Neural progenitor cell (in vitro differentiated cells): Measurements from ENCODE around the gene TRIOBP.

Experiments used
- CTCF ChIP-seq: fragments of 200-600 bp; sonication (generic); IDR thresholded peaks from 2 replicates; pipeline ENCODE4 v1.5.1; 2017; ENCODE audit warnings: antibody characterized with exemption, mild to moderate bottlenecking
- EZH2 ChIP-seq: fragments of 200-600 bp; sonication (generic); IDR thresholded peaks from 2 replicates; pipeline ENCODE4 v1.6.1; 2017; ENCODE audit warnings: antibody characterized with exemption, mild to moderate bottlenecking, moderate library complexity

DNA sequence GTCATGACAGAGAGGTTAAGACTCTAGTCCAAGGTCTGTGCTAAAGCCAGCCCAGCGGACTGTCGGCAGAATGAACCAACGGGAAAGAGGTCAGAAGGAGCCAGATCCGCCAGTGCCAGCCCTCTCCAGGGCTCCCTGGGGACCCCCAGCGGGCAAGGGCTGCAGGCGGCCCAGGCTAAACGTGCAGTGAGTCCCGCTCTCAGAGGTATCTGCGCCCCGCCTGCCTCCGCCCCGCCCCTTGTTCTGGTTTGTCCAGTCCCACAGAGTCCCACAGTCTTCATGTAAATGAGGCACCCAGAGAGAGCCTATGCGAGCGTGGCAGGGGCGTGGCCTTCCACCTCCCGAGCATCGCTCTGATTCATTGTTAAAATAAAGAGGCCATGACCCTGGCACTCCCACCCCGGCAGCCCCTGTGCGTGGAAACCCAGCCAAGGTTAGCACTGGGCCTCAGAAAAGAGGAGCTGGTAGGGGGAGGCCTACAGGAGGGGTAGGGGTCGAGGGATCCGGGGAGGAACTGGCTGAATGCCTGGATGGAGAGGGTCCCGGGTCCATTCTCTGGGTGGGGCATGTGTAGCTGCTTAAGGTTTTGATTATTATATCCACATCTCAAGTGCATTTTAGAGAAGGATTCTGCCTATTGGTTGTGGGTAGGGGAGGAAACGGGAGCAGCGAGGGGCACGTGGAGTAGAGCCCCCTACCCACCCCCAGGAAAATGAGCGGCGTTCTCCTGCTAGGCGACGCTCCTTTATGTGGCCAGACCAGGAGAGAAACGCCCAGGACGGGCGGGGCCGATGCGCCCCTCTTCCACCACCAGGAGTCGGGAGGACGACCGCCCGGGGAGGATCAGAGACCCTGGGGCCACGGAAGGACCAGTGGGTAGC lies at the start of gene TRIOBP:
- TF ChIP-seq CTCF, result peak; percentile 58
- no peak for TF ChIP-seq EZH2
